ENCODE data around the gene GUK1.

Gene GUK1

GRCh38 chr1:228151180-228151925 lies 11.3 kb downstream of the GUK1 start:
- no peak for DNase-seq

DNA sequence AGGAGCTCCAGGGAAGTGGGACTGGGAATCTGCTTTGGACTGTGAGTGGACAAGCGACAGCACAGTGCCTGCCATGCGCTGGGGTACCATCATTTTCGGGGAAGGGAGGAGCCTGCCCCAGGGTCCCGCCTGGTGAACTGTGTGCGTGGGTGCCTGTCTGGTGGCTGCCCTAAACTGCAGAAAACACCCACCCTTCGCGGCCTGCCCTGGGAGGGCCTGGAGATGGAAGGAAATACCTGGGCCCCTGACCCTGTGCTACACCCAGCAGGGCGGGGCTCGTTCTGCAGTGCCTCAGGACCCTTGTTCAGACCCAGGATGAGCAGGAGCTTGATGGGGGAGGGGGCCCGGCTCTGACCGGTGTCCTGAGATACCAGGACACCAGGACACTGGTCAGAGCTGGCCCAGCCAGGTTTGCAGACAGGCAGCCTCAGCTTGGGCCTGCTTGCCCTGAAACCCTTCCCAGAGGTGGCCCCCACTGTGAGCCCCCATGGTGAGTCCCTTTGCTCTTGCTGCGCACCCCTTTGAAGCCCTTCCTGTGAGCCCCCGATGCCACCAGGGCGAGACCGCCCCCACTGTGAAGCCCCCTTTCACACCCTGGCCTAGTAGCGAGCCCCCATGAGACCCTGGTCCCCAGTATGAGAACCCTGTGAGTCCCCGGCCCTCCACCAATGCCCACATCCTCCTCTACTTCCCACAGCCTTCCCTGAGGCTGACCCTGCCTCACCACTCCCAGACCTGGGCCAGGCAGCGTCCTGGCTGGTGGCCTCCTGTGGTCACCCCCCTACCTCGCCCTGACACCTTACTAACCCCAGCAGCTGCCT lies 12.2 kb downstream of the GUK1 start:
- no peak for DNase-seq

- no peak for DNase-seq
These were observed 12.8 kb downstream of the GUK1 start for GRCh38 chr1:228152918-228153258.

GRCh38 chr1:228154021-228154669 lies 14.1 kb downstream of the GUK1 start:
- DNase-seq: no peak

DNA sequence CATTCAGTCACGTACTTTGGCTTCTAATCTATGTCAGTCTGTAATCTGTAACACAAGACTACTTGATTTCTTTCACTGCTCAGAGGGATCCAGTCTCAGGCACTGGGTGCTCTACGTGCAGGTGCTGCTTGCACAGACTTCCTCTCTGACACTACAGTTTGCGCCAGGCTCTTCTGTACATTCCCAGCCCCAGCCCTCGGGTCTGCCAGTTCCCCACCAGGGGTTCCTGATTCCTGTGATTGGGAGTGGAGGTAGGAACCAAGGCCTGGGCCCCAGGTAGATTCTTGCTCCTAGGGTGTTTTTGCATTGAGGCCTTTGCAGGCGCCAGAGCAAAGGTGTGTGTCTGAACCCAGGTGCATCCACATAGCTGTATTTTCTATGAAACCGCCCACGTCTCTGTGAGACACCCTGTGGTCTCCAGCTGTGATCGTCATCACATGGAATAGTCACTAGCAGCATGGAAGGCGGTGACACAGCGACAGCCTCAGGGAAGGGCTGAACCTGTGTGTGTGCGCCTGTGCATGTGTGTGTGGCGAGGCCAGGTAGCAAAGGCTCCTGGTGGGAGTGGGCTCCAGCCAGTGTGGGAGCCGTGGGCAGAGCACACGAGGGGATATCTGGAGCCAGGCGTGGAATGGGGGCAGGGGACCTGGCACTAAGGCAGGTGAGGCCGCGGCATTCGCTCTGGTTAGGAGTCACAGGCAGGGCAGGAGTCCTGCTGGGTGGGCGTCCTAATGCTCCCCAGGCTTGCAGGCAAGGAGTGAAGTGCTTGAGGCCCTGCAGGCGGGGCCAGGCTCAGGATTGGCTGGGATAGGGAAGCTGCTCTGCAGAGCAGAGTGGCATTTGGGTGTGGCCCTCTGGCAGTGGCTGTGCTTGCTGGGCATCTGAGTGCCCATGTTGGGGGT lies 14.8 kb downstream of the GUK1 start:
- DNase-seq: no peak

GRCh38 chr1:228155596-228156514 lies 15.8 kb downstream of the GUK1 start:
- DNase-seq: no peak

DNA sequence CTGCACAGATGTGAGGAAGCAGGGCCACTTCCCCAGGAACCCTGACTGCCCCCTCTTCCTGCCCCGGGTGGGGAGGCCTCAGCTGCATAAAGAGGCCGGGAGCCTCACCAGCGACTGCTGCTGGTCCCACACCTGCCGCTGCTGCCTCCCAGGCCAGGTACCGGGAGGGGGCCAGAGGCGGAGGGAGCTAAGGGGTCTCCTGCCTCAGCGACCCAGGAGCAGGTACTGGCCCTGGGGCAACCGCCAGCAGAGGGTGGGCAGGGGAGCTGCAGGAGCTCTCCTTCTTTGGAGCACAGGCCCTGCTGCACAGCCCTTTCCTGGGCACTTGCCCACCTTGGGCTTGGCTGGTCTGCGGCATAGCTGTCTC lies 16.4 kb downstream of the GUK1 start:
- DNase-seq: no peak

GRCh38 chr1:228156941-228157728 lies 17.1 kb downstream of the GUK1 start:
- DNase-seq: no peak

DNA sequence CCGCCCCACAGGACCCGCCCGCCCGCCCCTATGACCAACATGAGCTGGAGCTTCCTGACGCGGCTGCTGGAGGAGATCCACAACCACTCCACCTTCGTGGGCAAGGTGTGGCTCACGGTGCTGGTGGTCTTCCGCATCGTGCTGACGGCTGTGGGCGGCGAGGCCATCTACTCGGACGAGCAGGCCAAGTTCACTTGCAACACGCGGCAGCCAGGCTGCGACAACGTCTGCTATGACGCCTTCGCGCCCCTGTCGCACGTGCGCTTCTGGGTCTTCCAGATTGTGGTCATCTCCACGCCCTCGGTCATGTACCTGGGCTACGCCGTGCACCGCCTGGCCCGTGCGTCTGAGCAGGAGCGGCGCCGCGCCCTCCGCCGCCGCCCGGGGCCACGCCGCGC lies 17.6 kb downstream of the GUK1 start:
- no peak for DNase-seq

DNA sequence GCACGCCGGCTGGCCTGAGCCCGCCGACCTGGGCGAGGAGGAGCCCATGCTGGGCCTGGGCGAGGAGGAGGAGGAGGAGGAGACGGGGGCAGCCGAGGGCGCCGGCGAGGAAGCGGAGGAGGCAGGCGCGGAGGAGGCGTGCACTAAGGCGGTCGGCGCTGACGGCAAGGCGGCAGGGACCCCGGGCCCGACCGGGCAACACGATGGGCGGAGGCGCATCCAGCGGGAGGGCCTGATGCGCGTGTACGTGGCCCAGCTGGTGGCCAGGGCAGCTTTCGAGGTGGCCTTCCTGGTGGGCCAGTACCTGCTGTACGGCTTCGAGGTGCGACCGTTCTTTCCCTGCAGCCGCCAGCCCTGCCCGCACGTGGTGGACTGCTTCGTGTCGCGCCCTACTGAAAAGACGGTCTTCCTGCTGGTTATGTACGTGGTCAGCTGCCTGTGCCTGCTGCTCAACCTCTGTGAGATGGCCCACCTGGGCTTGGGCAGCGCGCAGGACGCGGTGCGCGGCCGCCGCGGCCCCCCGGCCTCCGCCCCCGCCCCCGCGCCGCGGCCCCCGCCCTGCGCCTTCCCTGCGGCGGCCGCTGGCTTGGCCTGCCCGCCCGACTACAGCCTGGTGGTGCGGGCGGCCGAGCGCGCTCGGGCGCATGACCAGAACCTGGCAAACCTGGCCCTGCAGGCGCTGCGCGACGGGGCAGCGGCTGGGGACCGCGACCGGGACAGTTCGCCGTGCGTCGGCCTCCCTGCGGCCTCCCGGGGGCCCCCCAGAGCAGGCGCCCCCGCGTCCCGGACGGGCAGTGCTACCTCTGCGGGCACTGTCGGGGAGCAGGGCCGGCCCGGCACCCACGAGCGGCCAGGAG lies 18.3 kb downstream of the GUK1 start:
- DNase-seq: no peak

GRCh38 chr1:228159008-228159665 lies 19.1 kb downstream of the GUK1 start:
- no peak for DNase-seq

DNA sequence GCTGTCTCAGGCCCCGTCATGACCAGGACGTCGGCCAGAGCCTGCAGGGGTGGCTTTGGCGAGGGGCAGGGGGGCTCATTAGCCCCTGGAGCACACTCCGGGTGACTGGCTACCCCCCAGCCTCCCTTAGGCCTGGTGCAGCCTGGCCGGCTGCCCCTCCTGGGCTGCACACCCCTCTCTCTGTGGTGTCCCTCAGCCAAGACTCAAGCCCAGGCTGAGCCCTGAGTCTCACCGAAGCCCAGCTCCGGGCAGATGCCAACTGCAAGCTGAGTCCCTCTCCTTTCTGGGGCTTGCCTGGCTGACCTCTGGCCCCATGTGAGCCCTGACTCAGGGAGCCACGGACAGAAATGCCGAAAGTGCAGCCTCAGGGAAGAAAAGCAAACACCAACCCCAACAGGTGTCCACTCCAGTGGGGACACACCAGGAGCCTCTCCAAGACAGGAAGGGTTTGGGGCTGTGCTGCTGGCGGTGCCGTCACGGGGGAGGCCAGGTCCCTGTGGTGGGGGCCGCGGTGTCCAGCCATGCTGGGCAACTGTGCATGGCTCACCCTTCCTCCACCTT lies 20.2 kb downstream of the GUK1 start:
- DNase-seq: no peak

DNA sequence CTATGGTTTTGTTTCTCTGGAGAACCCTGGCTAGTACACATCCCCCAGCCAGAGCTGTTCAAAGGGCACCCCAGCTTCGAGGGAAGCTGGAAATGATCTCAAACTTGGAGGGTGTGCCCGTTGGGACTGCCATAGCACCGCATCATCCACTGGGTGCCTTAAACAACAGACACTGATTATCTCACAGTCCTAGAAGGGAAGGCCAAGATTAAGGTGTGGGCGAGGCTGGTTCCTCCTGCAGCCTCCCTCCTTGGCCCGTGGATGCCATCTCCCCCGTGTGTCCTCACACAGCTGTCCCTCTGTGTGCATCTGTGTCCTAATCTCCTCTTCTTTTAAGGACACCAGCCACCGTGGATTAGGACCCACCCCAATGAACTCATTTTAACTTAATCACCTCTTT lies 21.3 kb downstream of the GUK1 start:
- DNase-seq: no peak

DNA sequence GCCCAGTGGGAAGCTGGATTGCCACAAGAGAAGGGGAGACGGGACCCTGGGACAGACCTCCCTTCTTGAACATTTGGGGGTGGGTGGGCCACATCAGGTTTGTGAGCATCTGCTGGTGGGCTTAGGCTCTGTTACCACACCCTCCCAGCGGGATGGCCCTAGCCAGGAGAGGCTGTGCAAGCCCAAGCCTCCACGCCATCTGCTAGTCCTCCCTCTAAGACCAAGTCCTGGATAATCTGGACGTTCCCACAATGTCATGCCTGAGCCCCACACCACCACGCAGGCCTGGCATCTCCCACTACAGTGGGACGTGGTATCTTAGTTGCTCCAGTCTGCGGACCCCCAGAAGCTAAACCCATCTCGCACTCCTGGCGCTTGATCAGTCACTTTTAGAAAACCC lies 21.8 kb downstream of the GUK1 start:
- DNase-seq: no peak

GRCh38 chr1:228162286-228163006 lies 22.4 kb downstream of the GUK1 start:
- DNase-seq: no peak

GRCh38 chr1:228163007-228163753 lies 23.1 kb downstream of the GUK1 start:
- DNase-seq: no peak

DNA sequence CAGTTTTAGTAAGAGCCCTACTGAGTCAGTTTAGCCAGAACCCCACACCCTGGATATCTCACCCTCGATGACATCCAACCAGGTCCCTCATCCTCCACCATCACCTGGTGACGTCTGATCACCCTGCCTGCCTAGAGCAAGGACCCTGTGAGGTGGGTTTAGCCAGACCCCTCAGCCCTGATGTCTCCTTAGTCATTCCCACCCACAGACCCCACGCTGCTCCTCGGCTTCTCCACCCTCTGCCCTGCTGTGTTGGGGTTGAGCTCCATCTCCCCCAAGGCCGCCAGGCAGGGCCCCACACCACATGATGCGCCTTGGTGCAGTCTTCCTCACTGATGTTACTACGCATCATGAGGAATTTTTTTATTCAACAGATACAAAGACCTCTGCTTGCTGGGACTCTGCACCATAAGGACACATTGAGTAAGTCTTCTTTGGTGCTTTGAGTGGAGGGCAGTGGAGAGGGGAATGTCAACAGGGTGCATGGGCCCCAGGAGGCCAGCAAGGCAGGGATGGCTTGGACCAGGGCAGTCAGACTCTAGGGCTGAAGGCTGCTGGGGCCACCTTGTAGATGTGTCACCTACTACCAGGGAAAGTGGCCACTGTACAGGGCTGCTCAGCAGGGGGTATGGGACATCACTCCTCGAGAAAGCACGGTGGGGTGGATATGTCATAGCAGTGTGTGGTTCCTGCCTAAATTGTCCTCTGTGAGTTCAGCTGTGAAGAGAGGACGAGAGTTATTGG lies 23.9 kb downstream of the GUK1 start:
- DNase-seq: no peak
